T-helper 22 cell (primary cell): ENCODE results near the gene CLDN34.

Experiments used
- DNase-seq: peaks from one replicate; pipeline ENCODE4 v3.0.0-alpha.2; 2020; ENCODE audit warnings: low read depth

Gene CLDN34

GRCh38 chrX:9966775-9967408 is at the start of gene CLDN34:
CLDN34 (plus strand) TSS chrX:9967358; CDS start chrX:9967358, 0 bp downstream.
- DNase-seq, result no peak

DNA sequence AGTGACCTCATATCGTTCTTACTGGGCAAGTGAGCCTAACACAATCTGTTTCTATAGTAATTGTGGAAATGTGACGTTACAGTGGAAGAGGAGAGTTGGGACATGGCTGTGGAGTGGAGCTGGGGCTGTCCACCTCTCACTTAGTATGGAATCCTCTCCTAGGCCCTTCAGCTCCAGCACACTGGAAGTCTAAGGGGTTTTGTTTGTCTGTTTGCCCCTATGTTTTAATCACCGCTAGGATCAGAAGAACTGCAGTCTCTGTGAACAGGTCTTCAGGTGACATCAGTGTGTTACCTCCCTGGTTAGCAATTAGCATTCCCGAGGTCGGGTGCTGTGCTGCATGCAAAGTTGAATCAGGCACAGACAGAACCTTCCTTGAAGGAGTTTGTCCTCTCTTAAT is 49.3 kb upstream of the CLDN34 start:
- no peak for DNase-seq

DNA sequence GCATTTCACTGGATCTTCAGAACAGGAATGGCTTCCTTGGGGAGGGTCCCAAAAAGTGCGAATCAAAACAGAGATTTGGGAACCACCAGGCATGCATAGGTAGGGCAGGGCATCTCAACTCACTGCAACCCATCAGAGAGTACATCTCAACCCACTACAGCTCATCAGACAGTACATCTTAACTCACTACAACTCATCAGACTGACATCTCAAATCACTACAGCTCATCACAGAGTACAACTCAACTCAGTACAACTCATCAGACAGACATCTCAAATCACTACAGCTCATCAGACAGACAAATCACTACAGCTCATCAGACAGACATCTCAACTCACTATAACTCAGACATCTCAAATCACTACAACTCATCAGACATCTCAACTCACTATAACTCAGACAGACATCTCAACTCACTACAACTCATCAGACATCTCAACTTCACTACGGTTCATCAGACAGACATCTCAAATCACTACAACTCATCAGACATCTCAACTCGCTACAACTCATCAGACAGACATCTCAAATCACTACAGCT is 47.5 kb upstream of the CLDN34 start:
- DNase-seq, result no peak

GRCh38 chrX:9921407-9921806 is 45.8 kb upstream of the CLDN34 start:
- DNase-seq, result no peak

DNA sequence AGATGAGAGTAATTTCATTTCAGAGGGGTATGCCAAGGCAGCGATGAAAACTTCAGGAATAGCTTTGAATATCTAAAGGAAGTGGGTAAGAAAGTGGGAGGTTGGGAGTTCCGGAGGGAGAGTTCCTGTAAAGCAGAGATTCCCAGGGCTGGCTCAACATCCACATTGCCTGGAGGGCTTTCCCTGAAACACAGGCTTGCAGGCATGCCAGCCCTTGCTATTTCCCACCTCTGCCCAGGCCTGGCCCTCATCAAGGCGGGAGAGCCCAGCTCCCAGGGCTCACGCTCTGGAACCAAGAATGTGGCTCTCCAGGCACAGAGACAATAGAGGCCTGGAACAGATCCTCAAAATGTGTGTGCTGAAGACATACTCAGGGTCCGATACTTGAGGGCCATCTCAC is 43.8 kb upstream of the CLDN34 start:
- DNase-seq, result no peak

GRCh38 chrX:9926002-9926401 is 41.2 kb upstream of the CLDN34 start:
- no peak for DNase-seq

DNA sequence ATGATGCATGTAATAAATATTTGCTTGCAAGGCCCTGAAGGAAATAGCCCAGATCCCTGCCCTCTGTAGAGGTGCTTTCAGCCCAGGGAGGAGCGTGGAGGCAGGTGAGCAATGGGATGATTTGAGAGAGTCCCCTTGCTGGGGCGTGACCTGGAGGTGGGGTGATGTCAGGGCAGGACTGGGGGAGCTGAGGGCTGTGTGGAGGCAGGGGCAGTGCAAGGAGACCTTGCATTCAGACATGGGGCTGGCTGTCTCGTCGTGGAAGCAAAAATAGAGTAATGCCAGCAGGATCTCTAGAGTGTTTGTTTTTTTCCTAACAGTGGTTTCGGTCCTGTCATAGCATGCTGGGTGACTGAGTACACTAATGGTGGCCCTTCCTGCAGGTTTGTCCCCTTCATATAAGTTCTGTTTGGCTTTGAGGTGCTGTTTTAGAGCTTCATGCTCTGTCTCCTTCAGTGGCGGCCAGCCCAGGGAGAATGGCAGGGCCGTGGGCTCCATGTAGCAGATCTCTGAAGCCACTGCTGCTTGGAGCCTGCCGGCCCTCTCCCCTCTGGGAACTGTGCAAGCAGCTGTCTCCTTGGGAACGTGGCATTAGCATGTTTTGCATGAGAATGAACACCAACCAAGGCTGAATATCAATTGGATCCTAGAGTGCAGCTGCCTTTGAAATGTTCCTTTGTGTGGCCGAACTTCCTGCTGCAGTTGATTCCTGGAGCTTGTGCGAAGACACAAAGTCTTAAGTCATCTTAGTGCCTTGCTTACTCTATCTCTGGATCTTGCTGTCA is 39.3 kb upstream of the CLDN34 start:
- no peak for DNase-seq

GRCh38 chrX:9935436-9935835 is 31.7 kb upstream of the CLDN34 start:
- DNase-seq, result no peak

GRCh38 chrX:9937761-9938160 is 29.4 kb upstream of the CLDN34 start:
- no peak for DNase-seq

DNA sequence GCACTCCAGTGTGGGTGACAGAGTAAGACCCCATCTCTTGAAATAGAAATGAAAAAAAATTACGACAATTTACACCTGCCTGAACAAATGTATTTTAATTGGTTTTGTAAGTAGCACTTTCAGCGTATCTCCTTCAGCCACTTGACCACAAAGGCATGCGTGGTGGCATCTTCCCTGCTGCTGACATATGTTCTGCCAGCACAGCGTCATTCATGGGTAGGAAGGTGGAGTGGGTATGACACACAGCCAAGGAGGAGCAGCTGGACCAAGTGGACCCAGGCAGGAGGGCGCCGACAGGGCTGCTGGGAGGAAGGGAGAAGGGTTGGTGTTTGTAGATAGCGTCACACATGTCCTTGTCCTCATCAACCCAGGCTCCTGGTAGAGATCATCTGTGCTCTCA is 28.6 kb upstream of the CLDN34 start:
- DNase-seq, result no peak

DNA sequence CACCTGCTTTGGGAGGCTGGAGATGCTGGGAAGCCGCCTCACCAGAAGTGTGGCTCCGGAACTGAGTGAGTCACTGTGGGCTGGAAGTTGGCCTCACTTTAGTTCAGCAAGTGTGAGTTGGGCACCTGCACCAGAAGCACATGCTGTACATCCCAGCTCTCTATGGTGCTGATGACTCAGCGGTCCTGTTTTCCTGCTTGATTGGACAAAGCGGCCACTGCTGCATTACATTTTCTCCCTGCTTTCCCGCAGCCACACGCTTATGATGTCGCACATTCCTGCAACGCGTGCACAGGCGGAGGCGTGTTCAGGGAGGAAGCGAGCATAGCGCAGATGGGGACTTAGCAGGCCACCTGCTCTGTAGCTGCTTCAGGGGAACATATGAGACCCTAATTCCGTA is 26.7 kb upstream of the CLDN34 start:
- no peak for DNase-seq

- DNase-seq, result peak; percentile 15
Measured at GRCh38 chrX:9942086-9942485, 25.1 kb upstream of the CLDN34 start.

- no peak for DNase-seq
Measured at GRCh38 chrX:9943420-9943819, 23.7 kb upstream of the CLDN34 start.

DNA sequence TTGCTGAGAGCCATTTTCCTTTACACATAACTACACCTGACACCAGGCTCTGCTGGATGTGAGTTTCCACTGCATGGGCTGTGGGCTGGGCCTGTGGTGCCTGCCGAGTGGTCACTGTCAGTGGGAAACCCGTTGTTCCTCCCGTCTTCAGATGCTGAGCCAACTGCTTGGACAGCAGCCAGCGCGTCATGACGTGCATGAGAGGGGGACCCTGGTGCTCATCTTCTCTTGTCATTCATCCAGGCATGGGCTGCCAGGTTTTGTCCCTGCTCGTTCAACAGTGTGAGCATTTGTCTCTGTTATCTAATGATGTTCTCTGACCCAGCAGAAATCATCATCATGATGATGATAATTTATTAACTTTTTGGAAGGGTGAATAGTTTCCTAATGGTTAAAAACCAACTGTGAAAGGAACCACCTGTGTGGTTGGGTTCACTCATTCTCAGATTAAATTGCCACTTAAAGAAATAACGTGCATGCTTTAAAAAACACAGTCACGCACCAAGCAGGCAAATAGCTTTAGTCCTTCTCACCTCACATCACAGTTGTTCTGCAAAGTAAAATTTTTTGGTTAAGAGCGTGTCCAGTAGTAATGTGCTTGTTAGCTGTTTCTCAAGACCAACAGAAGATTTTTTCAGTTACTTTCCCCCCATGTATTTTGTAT is 19.9 kb upstream of the CLDN34 start:
- no peak for DNase-seq

- no peak for DNase-seq
Measured at GRCh38 chrX:9948406-9948805, 18.8 kb upstream of the CLDN34 start.

DNA sequence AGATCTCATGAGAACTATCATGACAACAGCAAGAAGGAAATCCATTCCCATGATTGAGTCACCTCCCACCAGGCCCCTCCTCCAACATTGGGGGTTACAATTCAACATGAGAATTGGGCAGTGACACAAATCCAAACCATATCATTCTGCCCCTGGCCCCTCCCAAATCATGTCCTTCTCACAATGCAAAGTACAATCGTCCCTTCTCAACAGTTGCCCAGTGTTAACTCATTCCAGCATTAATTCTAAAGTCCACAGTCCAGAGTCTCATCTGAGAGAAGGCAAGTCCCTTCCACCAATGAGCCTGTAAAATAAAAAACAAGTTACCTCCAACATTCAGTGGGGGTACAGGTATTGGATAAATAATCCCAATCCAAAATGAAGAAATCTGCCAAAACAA is 14.9 kb upstream of the CLDN34 start:
- DNase-seq, result no peak

GRCh38 chrX:9953396-9953795 is 13.8 kb upstream of the CLDN34 start:
- DNase-seq, result no peak

DNA sequence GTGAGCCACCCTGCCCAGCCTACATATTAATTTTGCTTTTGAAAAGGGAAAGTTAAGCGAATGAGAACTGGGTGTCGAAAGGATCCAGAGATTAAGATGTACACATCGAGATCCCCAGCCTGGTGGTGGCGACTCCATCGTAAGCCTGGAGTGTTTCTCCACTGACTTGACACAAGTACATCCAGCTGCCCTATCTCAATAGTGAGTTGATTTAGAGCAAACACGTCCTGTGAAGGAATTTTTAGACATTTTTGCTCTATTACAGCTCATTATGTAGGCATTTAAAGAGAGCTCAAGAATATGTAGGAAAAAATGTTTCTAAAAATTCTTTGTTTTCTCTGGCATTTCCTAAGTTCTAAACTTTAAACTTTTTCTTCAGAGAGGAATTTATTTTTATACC is 11.7 kb upstream of the CLDN34 start:
- no peak for DNase-seq

- DNase-seq, result no peak
Measured at GRCh38 chrX:9957743-9958142, 9.4 kb upstream of the CLDN34 start.

DNA sequence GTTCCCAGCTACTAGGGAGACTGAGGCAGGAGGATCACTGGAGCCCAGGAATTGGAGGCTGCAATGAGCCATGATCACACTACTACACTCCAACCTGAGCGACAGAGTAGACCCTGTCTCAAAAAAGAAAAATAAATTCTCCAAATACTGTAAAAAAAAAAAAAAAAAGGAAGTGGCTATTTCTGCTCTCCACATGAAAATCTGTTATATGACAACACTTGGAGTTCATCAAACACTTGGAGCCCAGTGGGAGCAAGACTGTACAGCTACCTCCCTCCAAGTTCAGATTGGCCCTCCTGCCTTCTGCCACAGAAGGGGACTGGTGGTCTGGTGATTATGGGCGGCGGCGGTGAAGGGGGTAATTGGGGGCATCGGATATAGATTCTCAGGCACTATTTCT is 9.0 kb upstream of the CLDN34 start:
- DNase-seq, result no peak

DNA sequence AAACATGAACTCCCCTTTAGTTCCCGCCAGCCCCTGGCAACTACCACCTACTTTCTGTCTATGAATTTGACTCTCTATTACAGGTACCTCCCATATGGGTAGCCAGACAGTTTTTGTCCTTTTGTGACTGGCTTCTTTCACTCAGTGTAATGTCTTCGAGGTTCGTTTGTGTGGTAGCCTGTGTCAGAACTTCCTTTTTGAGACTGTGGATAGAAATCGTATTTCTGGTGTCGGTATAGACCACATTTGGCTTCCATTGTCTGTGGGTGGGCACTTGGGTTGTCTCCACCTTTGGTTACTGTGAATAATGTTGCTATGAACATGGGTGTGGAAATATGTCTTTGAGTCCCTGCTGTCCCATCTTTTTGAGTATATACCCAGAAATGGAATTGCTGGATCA is 5.4 kb upstream of the CLDN34 start:
- no peak for DNase-seq

- DNase-seq, result no peak
Measured at GRCh38 chrX:9977635-9978034, 10.5 kb downstream of the CLDN34 start.

DNA sequence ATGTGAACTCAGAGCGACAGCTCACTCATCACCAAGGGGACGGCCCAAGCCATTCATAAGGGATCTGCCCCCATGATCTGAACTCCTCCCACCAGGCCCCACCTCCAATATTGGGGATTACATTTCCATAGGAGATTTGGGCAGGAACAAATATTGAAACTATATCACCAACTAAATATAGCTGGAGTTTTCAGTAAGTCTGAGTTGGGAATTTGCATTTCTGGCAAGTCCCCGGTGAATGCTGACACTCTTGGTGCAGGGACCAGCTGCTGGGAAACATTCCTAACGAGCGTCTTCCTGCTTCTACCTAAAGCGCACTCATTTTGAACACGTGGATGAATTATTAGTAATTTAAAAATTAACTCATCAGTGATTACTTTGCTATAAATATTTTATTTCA is 13.2 kb downstream of the CLDN34 start:
- no peak for DNase-seq
